ENCODE measurements around the gene NAPG. TPM values are rescaled to one million over a fixed set of nuclear protein-coding genes. Genes with fewer than 3 reads are reported as not detected.

Gene NAPG
- total RNA-seq, 1 experiment from 2014 or later, result 28.0 TPM

- CTCF ChIA-PET, result interaction anchor here (1.3 kb wide), 1 partner anchor 8 kb away, joined by 3 read pairs; no protein-coding TSS in a partner anchor
- POLR2A ChIA-PET, result no interaction called here
- BruUV-seq (replicated peaks), result no TSS peak
- Histone ChIP-seq H3K9me2 (ENCODE audit: insufficient read depth) (no peaks in the 10 kb centered on the region), H3K36me3 (ENCODE audit: control insufficient read depth in 1 of 2, insufficient read depth in 2 of 2, low read length in 2 of 2) (no peaks in the 10 kb centered on the region), H2AFZ (ENCODE audit: low read depth, low read length, poor library complexity, severe bottlenecking) (no peak overlapping the region), H3K4me2 (ENCODE audit: low read length) (no peak overlapping the region), H3K9me3 (ENCODE audit: control insufficient read depth in 1 of 2, insufficient read depth in 1 of 2, low read depth in 1 of 2, low read length in 2 of 2) (no peaks in the 10 kb centered on the region), H3K4me1 (ENCODE audit: control insufficient read depth in 1 of 2, insufficient read depth in 2 of 2, low read length in 2 of 2) (no peaks in the 10 kb centered on the region), H3K9ac (ENCODE audit: low read length) (no peak overlapping the region), H3K79me2 (ENCODE audit: insufficient read depth, low read length) (no peaks in the 10 kb centered on the region), H3K27ac (ENCODE audit: low read depth, low read length) (no peak overlapping the region), H3K27me3 (ENCODE audit: insufficient read depth, low read length) (peaks cover 40% of the 10 kb centered on the region; the same call in 1 of the 2 replicates), H4K20me1 (ENCODE audit: insufficient read depth) (no peaks in the 10 kb centered on the region), H3K4me3 (replicated peaks in 1 of 2; ENCODE audit: low read depth in 1 of 2, low read length in 2 of 2) (no peak overlapping the region)
- intact Hi-C loops (cut with micrococcal nuclease), result no loop called here
- ATAC-seq (no peak), DNase-seq (ENCODE audit: low read depth, low spot score) (no peak)
- no peak for TF ChIP-seq ZBTB33 (IDR thresholded peaks at IDR 0.05; ENCODE audit: extremely low read depth, insufficient replicate concordance, low read length)
- RAD21 ChIA-PET (ENCODE audit: low non-redundant PET in 1 of 2, low total read pairs in 2 of 2, uncharacterized antibody in 2 of 2, unreplicated experiment in 2 of 2), result no interaction called here
Observed at GRCh38 chr18:10482363-10482984, 43.4 kb upstream of the NAPG start.

GRCh38 chr18:10482985-10483949 is 42.6 kb upstream of the NAPG start:
- CTCF ChIA-PET, result no interaction called here

More at GRCh38 chr18:10482985-10483949, 42.6 kb upstream of the NAPG start:
- H3K27me3 ChIP-seq (ENCODE audit: insufficient read depth, low read length), result peaks cover 33% of the 10 kb centered on the region; the same call in 1 of the 2 replicates
- no peaks in the 10 kb centered on the region for H3K9me2 ChIP-seq (ENCODE audit: insufficient read depth)
- no peak overlapping the region for H3K9ac ChIP-seq (ENCODE audit: low read length)
- H4K20me1 ChIP-seq (ENCODE audit: insufficient read depth), result no peaks in the 10 kb centered on the region
- DNase-seq (ENCODE audit: low read depth, low spot score), result no peak
- ATAC-seq, result no peak
- BruUV-seq (replicated peaks), result no TSS peak
- ChIA-PET RAD21 (ENCODE audit: low non-redundant PET in 1 of 2, low total read pairs in 2 of 2, uncharacterized antibody in 2 of 2, unreplicated experiment in 2 of 2) (no interaction called here), POLR2A (no interaction called here)
- no peak overlapping the region for H3K27ac ChIP-seq (ENCODE audit: low read depth, low read length)
- no peak overlapping the region for H3K4me3 ChIP-seq (replicated peaks in 1 of 2; ENCODE audit: low read depth in 1 of 2, low read length in 2 of 2)
- H3K4me1 ChIP-seq (ENCODE audit: control insufficient read depth in 1 of 2, insufficient read depth in 2 of 2, low read length in 2 of 2), result no peaks in the 10 kb centered on the region
- H3K4me2 ChIP-seq (ENCODE audit: low read length), result no peak overlapping the region
- TF ChIP-seq CTCF (IDR thresholded peaks at IDR 0.05 in 2 of 3, conservative IDR thresholded peaks at IDR 0.05 in 1 of 3; ENCODE audit: borderline replicate concordance in 1 of 3, insufficient read depth in 1 of 3, low read depth in 2 of 3, low read length in 2 of 3), result no peak
- TF ChIP-seq CBX3 (IDR thresholded peaks at IDR 0.05; ENCODE audit: low read depth), result no peak
- no peak for TF ChIP-seq EGR1 (IDR thresholded peaks at IDR 0.05; ENCODE audit: low read depth)
- no peak for TF ChIP-seq RAD21 (IDR thresholded peaks at IDR 0.05; ENCODE audit: low read depth)
- no peak for TF ChIP-seq POLR2A (IDR thresholded peaks at IDR 0.05; ENCODE audit: borderline replicate concordance, extremely low read depth, insufficient read depth, insufficient read length)
- no peak for TF ChIP-seq JUND (IDR thresholded peaks at IDR 0.05)
- TF ChIP-seq FOSL1 (IDR thresholded peaks at IDR 0.05; ENCODE audit: low read depth), result no peak
- no peak for TF ChIP-seq MAX (IDR thresholded peaks at IDR 0.05)
- TF ChIP-seq EZH2 (IDR thresholded peaks at IDR 0.05), result no peak
- no peak overlapping the region for H2AFZ ChIP-seq (ENCODE audit: low read depth, low read length, poor library complexity, severe bottlenecking)
- intact Hi-C loops (cut with micrococcal nuclease), result no loop called here
- H3K79me2 ChIP-seq (ENCODE audit: insufficient read depth, low read length), result no peaks in the 10 kb centered on the region
- no peaks in the 10 kb centered on the region for H3K36me3 ChIP-seq (ENCODE audit: control insufficient read depth in 1 of 2, insufficient read depth in 2 of 2, low read length in 2 of 2)
- H3K9me3 ChIP-seq (ENCODE audit: control insufficient read depth in 1 of 2, insufficient read depth in 1 of 2, low read depth in 1 of 2, low read length in 2 of 2), result no peaks in the 10 kb centered on the region

Measured in HCT116 (cell line).